A172 (cell line): Measurements from ENCODE around the gene HELLS. TPM values are rescaled to one million over a fixed set of nuclear protein-coding genes. Genes with fewer than 3 reads are reported as not detected.
A peak's percentile ranks its signal among the peaks of the same experiment; 100 is the strongest.
"Not testable (repeated sequence)": the region's sequence is repeated elsewhere in the genome, so short reads cannot be mapped to it uniquely, and the experiment has no call there.

Experiments
- DNase-seq: peaks from one replicate; pipeline ENCODE4 v3.0.0-alpha.2; 2015; ENCODE audit warnings: low spot score
- total RNA-seq: library from RNA; depleted of rRNA; stranded (reverse); fragments of >200 nt; shearing (Covaris generic); gene quantifications from 2 replicates; pipeline ENCODE4 v1.2.3, GENCODE V29; 2014; rRNA removed

HELLS gene
- total RNA-seq, 1 experiment from 2014 or later: 242 TPM

DNA sequence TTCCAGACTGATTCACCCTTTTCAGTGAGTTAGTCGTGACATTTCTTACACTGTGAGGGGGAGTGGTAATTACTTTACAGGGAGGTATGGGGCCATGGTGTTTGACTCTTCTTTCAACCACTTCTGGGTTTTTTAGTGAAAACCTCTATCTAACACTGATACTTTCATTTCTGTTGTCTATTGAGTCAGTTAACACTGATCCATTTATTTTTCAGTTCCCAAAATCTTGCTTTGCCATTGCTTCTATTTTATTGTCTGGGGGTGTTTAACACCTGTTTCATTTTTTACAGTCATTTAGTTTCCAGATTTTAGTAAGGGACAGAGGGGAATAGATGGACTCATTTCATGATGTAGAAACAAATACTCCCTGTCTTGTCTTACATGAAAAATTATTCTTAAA, 61.5 kb downstream of the HELLS start:
- DNase-seq: no peak

GRCh38 chr10:94608559-94608958, 63.0 kb downstream of the HELLS start:
- no peak for DNase-seq

DNA sequence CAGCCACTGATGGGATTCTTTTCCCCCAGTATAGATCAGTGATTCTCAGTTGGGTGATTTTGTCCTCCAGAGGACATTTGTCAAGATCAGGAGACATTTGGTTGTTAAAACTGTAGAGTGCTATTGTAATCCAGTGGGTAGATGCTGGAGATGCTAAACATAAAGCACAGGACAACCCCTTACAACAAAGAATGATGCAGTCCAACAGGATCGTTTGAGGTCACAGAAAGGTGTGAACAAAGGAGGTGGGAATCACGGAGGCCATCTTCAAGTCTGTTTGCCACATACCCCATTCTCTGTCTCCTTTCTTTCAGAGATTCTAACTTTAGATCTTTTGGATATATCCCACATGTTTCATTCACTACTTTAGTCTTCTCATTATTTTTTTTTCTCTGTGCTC, 69.0 kb downstream of the HELLS start:
- DNase-seq: no peak

- DNase-seq: no peak
These were observed 71.9 kb downstream of the HELLS start for GRCh38 chr10:94617389-94617944.

- DNase-seq: no peak
These were observed 77.1 kb downstream of the HELLS start for GRCh38 chr10:94622666-94623205.

GRCh38 chr10:94623572-94623971, 78.0 kb downstream of the HELLS start:
- no peak for DNase-seq

GRCh38 chr10:94626476-94626875, 80.9 kb downstream of the HELLS start:
- no peak for DNase-seq

- DNase-seq: no peak
These were observed 81.9 kb downstream of the HELLS start for GRCh38 chr10:94627511-94627910.

GRCh38 chr10:94630017-94630688, 84.6 kb downstream of the HELLS start:
- DNase-seq: peak; percentile 46

GRCh38 chr10:94631077-94631875, 85.7 kb downstream of the HELLS start:
- DNase-seq: no peak

- no peak for DNase-seq
These were observed 87.4 kb downstream of the HELLS start for GRCh38 chr10:94632954-94633353.

GRCh38 chr10:94638097-94638496, 92.5 kb downstream of the HELLS start:
- not testable (repeated sequence) for DNase-seq

GRCh38 chr10:94639902-94640301, 94.3 kb downstream of the HELLS start:
- DNase-seq: no peak

- DNase-seq: no peak
These were observed 95.0 kb downstream of the HELLS start for GRCh38 chr10:94640562-94640961.

DNA sequence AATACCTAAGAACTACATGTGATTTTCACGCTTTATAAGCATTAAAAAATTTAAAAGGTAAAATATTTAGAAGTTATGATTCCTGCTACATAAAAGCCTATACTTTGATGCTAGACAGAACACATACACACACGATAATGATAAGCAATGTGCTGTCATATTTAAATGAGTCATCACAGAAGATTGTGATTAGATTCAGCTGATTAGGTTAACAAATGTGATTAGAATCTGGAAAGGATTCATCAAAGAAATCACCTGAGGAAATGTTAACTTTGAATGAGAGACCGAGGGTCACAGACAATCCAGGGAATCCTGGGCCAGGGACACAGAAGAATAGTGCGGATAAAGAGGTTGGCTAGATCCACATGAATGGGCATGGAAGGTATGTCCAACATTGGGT, 95.9 kb downstream of the HELLS start:
- DNase-seq: no peak

GRCh38 chr10:94644352-94644751, 98.8 kb downstream of the HELLS start:
- DNase-seq: no peak

DNA sequence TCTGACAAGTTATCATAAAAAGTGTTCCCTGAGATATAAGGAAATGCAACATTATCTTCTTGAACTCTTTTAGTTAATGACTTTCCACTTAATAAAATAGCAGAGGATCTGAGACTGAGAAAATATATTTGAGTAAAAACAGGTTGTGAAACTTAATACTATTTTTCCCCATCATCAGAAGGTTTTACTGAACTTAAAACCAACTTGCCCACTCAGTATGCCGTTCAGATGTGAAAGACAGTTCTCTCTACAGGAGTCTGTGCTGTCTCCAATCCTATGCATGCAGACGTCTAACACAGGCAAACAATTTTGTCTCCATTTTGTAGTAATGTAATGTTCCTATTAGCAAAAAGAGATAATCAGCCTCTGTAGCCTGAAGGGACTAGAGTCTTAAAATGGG, 99.7 kb downstream of the HELLS start:
- no peak for DNase-seq

Other genes with a start within 250 kb of the HELLS start
- 46.5 and 63.7 TPM in 2 replicates for gene NOC3L, start 182.8 kb upstream of the HELLS start, total RNA-seq
- 11.4 and 17.4 TPM in 2 replicates for gene TBC1D12, start 143.2 kb upstream of the HELLS start, total RNA-seq
- not detected in 2 replicates for gene CYP2C18, start 137.9 kb downstream of the HELLS start, total RNA-seq
- gene CYP2C19, start 216.9 kb downstream of the HELLS start, total RNA-seq: not detected in 2 replicates